ENCODE results near the gene DPEP2.

DNA sequence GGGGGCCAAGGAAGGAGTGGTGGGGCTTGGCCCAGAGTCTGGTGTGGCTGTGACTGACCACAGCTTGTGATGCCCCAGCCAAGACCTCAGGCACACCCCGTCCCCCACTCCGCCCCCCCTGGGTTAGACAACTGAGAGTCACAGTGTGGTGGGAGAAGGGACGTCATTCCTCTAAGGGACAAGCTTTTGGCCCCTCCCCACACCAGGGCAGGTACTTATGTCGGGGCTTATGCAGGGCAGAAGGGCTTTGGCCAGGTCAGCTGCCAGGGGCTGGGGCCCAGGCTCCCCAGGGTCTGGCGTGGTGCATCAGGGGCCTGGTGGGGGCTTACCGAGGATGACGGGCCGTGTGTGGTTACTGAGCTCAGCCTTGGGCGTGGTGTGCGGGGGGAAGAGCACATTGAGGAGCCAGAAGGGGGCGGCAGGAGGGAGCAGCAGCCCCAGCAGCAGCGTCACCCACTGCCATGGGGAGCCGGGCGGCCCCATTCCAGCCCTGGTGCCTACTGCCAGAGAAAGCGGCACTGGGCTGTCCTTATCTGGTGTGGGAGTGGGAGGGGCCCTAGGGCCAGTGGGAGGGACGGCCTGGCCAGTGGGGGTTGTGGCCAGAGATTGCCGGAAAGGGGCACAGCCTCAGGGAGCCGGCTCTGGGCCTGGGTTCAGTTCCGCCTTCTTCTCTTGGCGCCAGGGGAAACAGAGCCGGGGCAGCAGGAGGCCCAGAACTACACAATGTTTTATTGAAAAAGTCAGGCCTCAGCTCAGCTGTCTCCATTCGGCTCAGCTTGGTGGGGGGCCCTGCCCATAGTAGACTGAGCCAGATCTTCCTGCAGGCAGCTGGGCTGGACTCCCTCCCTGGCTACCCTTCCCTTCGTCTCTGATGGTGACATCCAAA is 55.4 kb downstream of the DPEP2 start, which contains the start of gene LCAT:
- TF ChIP-seq, protein P1, sequence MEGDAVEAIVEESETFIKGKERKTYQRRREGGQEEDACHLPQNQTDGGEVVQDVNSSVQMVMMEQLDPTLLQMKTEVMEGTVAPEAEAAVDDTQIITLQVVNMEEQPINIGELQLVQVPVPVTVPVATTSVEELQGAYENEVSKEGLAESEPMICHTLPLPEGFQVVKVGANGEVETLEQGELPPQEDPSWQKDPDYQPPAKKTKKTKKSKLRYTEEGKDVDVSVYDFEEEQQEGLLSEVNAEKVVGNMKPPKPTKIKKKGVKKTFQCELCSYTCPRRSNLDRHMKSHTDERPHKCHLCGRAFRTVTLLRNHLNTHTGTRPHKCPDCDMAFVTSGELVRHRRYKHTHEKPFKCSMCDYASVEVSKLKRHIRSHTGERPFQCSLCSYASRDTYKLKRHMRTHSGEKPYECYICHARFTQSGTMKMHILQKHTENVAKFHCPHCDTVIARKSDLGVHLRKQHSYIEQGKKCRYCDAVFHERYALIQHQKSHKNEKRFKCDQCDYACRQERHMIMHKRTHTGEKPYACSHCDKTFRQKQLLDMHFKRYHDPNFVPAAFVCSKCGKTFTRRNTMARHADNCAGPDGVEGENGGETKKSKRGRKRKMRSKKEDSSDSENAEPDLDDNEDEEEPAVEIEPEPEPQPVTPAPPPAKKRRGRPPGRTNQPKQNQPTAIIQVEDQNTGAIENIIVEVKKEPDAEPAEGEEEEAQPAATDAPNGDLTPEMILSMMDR (IDR thresholded peaks at IDR 0.05; ENCODE audit: low read length): peak; percentile 39; the same call in 1 of the 2 replicates
- no peak for TF ChIP-seq EZH2 (IDR thresholded peaks at IDR 0.05; ENCODE audit: borderline replicate concordance, low read length)
